Right lobe of liver (tissue), 6 donors: ENCODE data around the gene SRSF3. TPM values are rescaled to one million over a fixed set of nuclear protein-coding genes. Genes with fewer than 3 reads are reported as not detected.
"Not testable (repeated sequence)": the region's sequence is repeated elsewhere in the genome, so short reads cannot be mapped to it uniquely, and the experiment has no call there.

Experiments
- ATAC-seq, 4 donors: fragments of 200-7000 bp; cut with Tn5 transposase; one replicate each; pipeline ENCODE4 v1.9.1; 2020; ENCODE audit warnings: mild to moderate bottlenecking in 4 of 4, moderate library complexity in 4 of 4
- DNase-seq, 3 donors: peaks; one replicate each; pipeline ENCODE4 v3.0.0-alpha.2; 2020
- H3K27ac ChIP-seq, 3 donors: fragments of 200-600 bp; one replicate each; pipeline ENCODE4 v1.8.0; 2022
- H3K27me3 ChIP-seq, 2 donors: fragments of 200-600 bp; one replicate each; pipeline ENCODE4 v1.8.0; 2022
- H3K36me3 ChIP-seq, 4 donors: fragments of 200-600 bp; sonication (generic) in 1 of 4; one replicate each; pipeline versions ENCODE4 v1.5.1 to v1.8.0; 2017 to 2022; ENCODE audit warnings: control low read depth in 1 of 4
- H3K4me1 ChIP-seq, 4 donors: fragments of 200-600 bp; sonication (generic) in 1 of 4; one replicate each; pipeline versions ENCODE4 v1.5.1 to v1.8.0; 2017 to 2022; ENCODE audit warnings: control low read depth in 1 of 4
- H3K4me3 ChIP-seq, 3 donors: fragments of 200-600 bp; one replicate each; pipeline ENCODE4 v1.8.0; 2022
- H3K9me3 ChIP-seq, 4 donors: fragments of 200-600 bp; sonication (generic) in 1 of 4; one replicate each; pipeline versions ENCODE4 v1.5.1 to v1.8.0; 2017 to 2022; ENCODE audit warnings: control low read depth in 1 of 4
- POLR2A ChIP-seq: fragments of 450-650 bp; IDR thresholded peaks from one replicate; pipeline ENCODE4 v1.6.1; 2017; ENCODE audit warnings: antibody characterized with exemption, mild to moderate bottlenecking
- WGBS: methylation state at CpG from one replicate; pipeline ENCODE4 v1.1.6; 2018; ENCODE audit warnings: low coverage, low lambda C conversion rate; ENCODE audit not compliant: insufficient coverage; ENCODE audit errors: missing lambda C conversion rate; 5-methylcytosine and 5-hydroxymethylcytosine counted together
- intact Hi-C, 2 donors: fragments of 100-400 bp; cut with DNase I; formaldehyde crosslinking; loops; one replicate each; pipeline versions ENCODE4 v1.11.2 to v1.14.1; 2022
- microRNA-seq, 2 donors: library from miRNA; unstranded; fragments of <30 nt; microRNA quantifications; one replicate each; pipeline ENCODE4, GENCODE V29; 2019 to 2020
- small RNA-seq, 2 experiments: library from RNA; depleted of rRNA; stranded (forward); fragments of <200 nt; gene quantifications; one replicate each; pipeline ENCODE3, GENCODE V24; 2016
- total RNA-seq, 6 experiments: library from RNA; depleted of rRNA in 2 of 6; stranded (reverse); fragments of >200 nt in 2 of 6; fragmentation: NEBNext Ultra II Directional in 3 of 6; extraction: Animal tissue kit (Norgen Biotek cat#: 25700) in 3 of 6; gene quantifications; one replicate each; pipeline versions ENCODE4 v1.1.0 to v1.2.4, GENCODE V29; 2016 to 2023
- TF ChIP-seq, protein P1 (sequence below), 4 donors: fragments of 200-600 bp in 3 of 4; fragments of 450-650 bp in 1 of 4; IDR thresholded peaks; one replicate each; pipeline versions ENCODE4 v1.5.1 to v1.8.0; 2016 to 2022; ENCODE audit warnings: antibody characterized with exemption in 4 of 4, mild to moderate bottlenecking in 2 of 4
- donor health status: DM: no; HTN: yes; CAD: no.
- donor health status: DM: no; HTN: no; CAD: no.
- donor health status: DM: no; HTN: no; CAD: no.
- donor health status: DM: no; HTN: yes; CAD: no.
- donor health status: DM: no; HTN: yes; CAD: no.

SRSF3 gene
- total RNA-seq, 6 experiments from 2014 or later: 36.8 to 103 (median 71.4) TPM

DNA sequence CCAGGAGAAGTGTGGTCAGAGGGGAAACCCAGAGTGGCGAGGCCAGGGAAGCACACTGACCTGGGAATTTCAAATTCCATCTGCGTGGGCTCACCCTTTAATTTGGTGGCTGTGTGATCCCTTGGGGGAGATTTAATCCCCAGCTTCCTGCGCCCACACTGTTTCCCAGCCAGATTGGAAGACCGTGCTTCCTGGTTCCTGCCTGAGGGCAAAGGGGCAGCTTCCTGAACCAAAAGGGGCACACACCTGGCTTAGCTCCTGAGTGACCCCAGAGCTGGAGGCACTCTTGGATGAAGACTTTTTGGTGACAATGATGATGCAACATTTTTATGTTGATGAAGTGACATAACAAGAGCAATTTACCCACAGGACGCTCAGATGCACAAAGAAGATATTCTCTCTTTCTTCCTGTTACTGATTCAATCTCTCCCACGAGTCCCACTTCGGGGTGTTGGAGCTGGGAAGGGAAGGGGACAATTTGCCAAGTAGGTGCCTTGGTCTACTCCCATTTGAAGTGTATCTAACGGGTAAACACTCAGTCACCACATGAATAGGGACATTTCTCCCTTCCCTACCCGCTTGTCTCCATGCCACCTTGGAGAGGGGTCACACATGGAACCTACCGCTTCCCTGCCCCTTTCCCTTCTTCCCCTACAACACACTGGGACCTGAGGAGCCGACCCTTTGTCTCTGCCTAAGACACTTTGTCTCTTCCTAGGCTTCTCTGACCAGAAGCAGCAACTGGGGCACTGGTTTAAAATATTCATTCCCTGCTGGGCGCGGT is 55.7 kb downstream of the SRSF3 start:
- Histone ChIP-seq H3K4me3 (no peak overlapping the region), H3K27me3 (no peaks in the 10 kb centered on the region), H3K27ac (no peak overlapping the region), H3K36me3 (no peaks in the 10 kb centered on the region), H3K9me3 (no peaks in the 10 kb centered on the region), H3K4me1 (peaks cover 0 to 4% (median 0%) of the 10 kb centered on the region in 4 donors)
- intact Hi-C loops: no loop called here
- ATAC-seq: peak in 1 of 4 donors; percentile 22
- TF ChIP-seq, protein P1, sequence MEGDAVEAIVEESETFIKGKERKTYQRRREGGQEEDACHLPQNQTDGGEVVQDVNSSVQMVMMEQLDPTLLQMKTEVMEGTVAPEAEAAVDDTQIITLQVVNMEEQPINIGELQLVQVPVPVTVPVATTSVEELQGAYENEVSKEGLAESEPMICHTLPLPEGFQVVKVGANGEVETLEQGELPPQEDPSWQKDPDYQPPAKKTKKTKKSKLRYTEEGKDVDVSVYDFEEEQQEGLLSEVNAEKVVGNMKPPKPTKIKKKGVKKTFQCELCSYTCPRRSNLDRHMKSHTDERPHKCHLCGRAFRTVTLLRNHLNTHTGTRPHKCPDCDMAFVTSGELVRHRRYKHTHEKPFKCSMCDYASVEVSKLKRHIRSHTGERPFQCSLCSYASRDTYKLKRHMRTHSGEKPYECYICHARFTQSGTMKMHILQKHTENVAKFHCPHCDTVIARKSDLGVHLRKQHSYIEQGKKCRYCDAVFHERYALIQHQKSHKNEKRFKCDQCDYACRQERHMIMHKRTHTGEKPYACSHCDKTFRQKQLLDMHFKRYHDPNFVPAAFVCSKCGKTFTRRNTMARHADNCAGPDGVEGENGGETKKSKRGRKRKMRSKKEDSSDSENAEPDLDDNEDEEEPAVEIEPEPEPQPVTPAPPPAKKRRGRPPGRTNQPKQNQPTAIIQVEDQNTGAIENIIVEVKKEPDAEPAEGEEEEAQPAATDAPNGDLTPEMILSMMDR (IDR thresholded peaks at IDR 0.05): no peak
- TF ChIP-seq POLR2A: no peak
- 52% methylated on average over 9 of the region's 13 CpGs for WGBS
- no peak for DNase-seq

DNA sequence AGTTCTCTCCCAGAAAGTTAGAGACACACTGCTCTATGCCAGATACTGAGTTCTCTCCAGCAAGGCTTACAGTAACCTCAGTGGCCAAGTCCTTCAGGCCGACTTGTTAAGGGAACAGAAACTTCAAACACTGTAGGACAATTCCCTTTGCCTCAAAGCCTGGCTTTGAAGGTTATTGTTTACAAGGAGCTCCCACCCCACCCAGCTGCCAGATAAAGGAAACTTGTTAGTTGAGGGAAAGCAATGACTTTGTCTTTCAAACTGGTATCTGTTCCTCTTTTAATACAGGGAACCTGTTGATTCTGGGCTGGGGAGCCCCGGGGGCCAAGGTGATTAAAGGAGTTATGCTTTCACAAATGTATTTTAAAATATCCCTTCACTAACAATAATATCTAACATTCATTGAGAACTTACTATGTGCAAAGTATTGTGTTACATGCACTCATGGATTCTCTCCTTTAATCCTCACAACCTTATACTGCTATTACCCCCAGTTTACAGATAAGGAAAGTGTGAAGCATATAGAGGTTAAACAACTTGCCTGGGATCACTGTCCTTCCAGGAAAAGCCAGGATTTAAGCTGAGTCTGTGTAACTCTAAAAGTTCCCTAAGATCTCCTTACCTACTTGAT is 56.8 kb downstream of the SRSF3 start:
- Histone ChIP-seq H3K36me3 (no peaks in the 10 kb centered on the region), H3K27me3 (no peaks in the 10 kb centered on the region), H3K9me3 (no peaks in the 10 kb centered on the region), H3K4me1 (peaks cover 0 to 4% (median 0%) of the 10 kb centered on the region in 4 donors), H3K27ac (no peak overlapping the region), H3K4me3 (no peak overlapping the region)
- ATAC-seq (peak in 2 of 4 donors; percentile 30 to 40), DNase-seq (no peak)
- TF ChIP-seq, protein P1 (IDR thresholded peaks at IDR 0.05): no peak
- TF ChIP-seq POLR2A: no peak
- WGBS: 48% methylated on average over 2 of the region's 2 CpGs
- intact Hi-C loops: no loop called here

DNA sequence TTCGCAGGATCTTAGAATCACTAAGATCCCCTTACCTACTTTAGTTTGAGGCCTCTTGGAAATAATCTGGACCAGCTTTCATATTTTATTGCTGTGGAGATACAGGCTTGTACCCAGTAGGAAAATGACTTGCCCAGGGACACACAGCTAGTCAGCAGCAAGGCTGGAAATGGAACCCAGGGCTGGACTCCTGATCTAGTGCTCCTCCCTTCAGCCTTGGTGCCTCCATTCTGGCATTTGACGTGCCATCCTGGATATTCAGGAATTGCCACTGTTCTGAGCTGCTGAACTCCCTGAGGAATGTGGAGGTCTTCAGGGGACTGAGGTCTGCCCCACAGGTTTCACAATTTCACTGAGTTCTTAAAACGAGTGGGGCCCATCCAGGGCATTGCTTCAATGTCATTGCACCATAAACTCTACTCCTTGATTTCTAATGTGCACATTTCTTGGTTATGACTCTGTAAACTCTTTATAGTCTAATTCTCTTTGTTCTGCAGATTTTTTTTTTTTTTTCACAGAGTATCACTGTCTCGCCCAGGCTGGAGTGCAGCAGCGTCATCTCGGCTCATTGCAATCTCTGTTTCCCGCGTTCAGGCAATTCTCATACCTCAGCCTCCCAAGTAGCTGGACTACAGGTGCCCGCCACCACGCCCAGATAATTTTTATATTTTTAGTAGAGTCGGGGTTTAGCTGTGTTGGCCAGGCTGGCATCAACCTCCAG is 57.7 kb downstream of the SRSF3 start:
- Histone ChIP-seq H3K9me3 (no peaks in the 10 kb centered on the region), H3K27me3 (no peaks in the 10 kb centered on the region), H3K36me3 (no peaks in the 10 kb centered on the region), H3K27ac (no peak overlapping the region), H3K4me3 (no peak overlapping the region), H3K4me1 (peaks cover 0 to 4% (median 0%) of the 10 kb centered on the region in 4 donors)
- 81% methylated on average over 10 of the region's 11 CpGs for WGBS
- no peak for TF ChIP-seq POLR2A
- TF ChIP-seq, protein P1 (IDR thresholded peaks at IDR 0.05): no peak
- intact Hi-C loops: no loop called here
- no peak for ATAC-seq
- DNase-seq: no peak

DNA sequence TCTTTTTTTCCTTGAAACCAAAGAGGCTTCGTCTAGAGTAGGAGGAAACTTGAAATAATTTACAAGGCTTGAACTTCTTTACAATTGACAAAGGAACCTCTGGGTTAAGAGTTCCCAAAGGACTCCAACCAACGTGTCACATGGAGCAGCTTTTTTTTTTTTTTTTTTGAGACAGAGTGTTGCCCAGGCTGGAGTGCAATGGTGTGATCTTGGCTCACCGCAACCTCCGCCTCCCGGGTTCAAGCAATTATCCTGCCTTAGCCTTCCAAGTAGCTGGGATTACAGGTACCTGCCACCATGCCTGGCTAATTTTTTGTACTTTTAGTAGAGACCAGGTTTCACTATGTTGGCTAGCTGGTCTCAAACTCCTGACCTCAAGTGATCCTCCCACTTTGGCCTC is 60.3 kb downstream of the SRSF3 start:
- DNase-seq, H3K36me3 ChIP-seq, H3K4me3 ChIP-seq, H3K4me1 ChIP-seq, H3K9me3 ChIP-seq, H3K27ac ChIP-seq, intact Hi-C loops, ATAC-seq, H3K27me3 ChIP-seq: not testable (repeated sequence)
- WGBS: 78% methylated on average over 5 of the region's 5 CpGs

Small RNA genes lying within 50 kb of the gene (microRNA-seq; reads per million reads assigned to microRNA genes)
- 0 reads per million in 2 donors for gene MIR3925

Small RNA genes lying within 50 kb of the gene (small RNA-seq; reads per million reads assigned to genes)
- 0 reads per million in 2 experiments for gene MIR3925
- gene RNU1-88P: 0.77 to 1.0 reads per million in 2 experiments

Other genes with a start within 250 kb of the SRSF3 start
- gene ETV7, start 206.7 kb upstream of the SRSF3 start, total RNA-seq: 1 to 10 TPM in 1 of 6 experiments, under 1 TPM in 4, not detected in 1; 0.19 to 4.6 (median 0.55) TPM
- gene PXT1, start 151.5 kb upstream of the SRSF3 start, total RNA-seq: under 1 TPM in 1 of 6 experiments, not detected in 5; 0.11 TPM
- 10 to 100 TPM; 24.8 to 48.8 (median 33.5) TPM for gene KCTD20, start 151.4 kb upstream of the SRSF3 start, total RNA-seq
- gene STK38, start 46.9 kb upstream of the SRSF3 start, total RNA-seq: 10 to 100 TPM; 12.5 to 19.2 (median 16.1) TPM
- gene CDKN1A, start 84.4 kb downstream of the SRSF3 start, total RNA-seq: 100 to 1,000 TPM in 1 of 6 experiments, 10 to 100 TPM in 5; 20.0 to 124 (median 58.6) TPM
- under 1 TPM in 3 of 6 experiments, not detected in 3; 0.05 to 0.07 (median 0.07) TPM for gene RAB44, start 103.5 kb downstream of the SRSF3 start, total RNA-seq
- under 1 TPM; 0.12 to 0.84 (median 0.23) TPM for gene CPNE5, start 245.1 kb downstream of the SRSF3 start, total RNA-seq